ENCODE data around the gene SSU72.
"Not testable (repeated sequence)": the region's sequence is repeated elsewhere in the genome, so short reads cannot be mapped to it uniquely, and the experiment has no call there.

The SSU72 gene

GRCh38 chr1:1609822-1610485 is 35.3 kb upstream of the SSU72 start:
- DNase-seq: no peak

DNA sequence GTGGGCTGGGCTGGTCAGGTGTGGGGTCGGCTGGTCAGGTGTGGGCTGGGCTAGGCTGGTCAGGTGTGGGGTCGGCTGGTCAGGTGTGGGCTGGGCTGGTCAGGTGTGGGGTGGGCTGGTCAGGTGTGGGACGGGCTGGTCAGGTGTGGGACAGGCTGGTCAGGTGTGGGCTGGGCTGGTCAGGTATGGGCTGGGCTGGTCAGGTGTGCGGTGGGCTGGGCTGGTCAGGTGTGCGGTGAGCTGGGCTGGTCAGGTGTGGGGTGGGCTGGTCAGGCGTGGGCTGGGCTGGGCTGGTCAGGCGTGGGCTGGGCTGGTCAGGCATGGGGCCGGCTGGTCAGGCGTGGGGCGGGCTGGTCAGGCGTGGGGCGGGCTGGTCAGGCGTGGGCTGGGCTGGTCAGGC is 31.6 kb upstream of the SSU72 start:
- DNase-seq: no peak

DNA sequence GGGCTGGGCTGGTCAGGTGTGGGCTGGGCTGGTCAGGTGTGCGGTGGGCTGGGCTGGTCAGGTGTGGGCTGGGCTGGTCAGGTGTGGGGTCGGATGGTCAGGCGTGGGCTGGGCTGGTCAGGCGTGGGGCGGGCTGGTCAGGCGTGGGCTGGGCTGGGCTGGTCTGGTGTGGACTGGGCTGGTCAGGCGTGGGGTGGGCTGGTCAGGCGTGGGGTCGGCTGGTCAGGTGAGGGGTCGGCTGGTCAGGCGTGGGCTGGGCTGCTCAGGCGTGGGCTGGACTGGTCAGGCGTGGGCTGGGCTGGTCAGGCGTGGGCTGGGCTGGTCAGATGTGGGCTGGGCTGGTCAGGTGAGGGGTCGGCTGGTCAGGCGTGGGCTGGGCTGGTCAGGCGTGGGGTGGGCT is 31.1 kb upstream of the SSU72 start:
- DNase-seq: no peak

GRCh38 chr1:1605034-1605591 is 30.4 kb upstream of the SSU72 start:
- DNase-seq: no peak

DNA sequence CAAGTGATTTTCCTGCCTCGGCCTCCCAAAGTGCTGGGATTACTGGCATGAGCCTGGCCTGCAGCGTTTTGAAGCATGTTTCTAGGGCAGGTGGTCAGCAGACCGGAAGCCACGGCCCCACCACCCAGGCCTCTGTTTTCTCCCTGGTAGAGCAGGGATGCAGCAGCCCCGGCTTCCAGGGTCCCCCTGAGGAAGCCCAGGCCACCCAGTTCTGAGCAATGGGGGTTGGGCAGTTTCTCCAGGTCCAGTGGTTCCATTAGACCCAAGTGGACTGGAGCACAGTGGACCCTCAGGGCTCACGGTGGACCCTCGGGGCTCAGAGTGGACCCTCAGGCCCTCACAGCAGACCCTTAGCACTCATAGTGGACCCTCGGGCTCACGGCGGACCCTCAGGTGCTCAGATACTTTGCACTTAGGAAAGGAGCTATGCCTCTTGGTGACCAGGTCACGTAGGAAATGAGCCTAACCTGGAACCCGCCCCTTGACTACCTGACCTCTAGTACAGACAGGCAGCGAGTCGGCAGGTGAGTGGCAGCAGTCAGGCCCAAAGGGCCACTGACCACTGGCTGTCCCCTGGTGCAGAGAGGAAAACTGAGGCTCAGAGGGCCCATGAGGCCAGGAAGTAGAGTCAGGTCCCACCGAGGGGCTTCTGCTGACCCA is 29.8 kb upstream of the SSU72 start:
- no peak for DNase-seq

- DNase-seq: no peak
Measured at GRCh38 chr1:1603671-1604373, 29.2 kb upstream of the SSU72 start.

DNA sequence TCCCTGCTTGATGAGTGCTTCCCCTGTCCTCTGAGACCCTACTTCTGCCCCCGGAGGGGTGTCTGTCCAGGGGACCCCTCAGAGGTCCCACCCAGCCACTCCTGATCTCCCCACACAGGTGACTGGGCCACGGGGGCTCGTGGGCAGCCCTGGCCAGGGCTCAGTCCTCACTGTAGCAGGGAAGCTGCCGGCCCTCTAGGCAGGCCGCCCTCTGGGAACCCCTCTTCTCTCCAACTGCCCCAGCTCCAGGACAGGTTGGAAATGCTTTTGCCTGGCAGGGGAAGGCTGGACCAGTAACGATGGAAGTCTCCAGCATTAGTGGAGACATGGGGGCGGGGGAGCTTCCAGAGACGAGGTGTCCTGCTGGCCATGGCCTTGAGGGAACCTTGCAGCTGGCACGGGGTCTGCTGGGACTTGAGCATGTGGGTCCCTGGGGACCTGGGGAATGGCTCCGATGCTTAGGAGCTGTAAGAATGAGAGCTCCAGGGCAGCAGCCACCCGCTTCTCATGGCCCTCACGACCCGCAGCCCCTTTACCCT is 28.4 kb upstream of the SSU72 start:
- DNase-seq: no peak

DNA sequence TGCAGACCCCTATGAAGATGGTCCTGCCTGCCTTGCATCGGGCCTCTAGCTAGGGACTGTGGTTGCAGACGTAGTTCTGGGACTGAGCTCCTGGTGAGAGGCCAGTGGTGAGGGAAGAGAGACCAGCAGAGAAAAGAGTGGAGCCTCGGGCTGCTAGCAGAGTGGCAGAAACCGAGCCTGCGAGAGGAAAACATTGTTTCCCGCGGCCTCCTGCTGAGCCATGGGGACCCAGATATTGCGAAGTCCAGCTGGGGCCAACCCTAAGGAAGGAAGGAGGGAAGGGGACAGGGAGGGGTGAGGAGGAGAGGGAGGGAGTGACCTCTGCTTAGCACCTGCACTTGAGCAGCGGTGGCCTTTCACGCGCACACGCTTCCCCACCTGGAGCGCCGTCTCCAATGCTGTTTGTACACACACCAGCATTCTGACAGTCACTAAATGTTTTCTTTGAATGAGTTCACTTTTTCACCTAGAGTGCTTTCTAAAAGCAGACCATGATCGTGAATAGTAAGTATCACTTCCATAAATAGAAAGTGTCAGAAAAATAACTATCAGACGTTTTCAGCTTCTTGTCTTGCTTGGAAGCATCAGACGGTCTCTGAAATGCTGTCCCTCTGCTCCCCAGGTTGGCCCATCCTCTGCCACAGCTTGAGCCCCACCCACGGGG is 27.8 kb upstream of the SSU72 start:
- no peak for DNase-seq

DNA sequence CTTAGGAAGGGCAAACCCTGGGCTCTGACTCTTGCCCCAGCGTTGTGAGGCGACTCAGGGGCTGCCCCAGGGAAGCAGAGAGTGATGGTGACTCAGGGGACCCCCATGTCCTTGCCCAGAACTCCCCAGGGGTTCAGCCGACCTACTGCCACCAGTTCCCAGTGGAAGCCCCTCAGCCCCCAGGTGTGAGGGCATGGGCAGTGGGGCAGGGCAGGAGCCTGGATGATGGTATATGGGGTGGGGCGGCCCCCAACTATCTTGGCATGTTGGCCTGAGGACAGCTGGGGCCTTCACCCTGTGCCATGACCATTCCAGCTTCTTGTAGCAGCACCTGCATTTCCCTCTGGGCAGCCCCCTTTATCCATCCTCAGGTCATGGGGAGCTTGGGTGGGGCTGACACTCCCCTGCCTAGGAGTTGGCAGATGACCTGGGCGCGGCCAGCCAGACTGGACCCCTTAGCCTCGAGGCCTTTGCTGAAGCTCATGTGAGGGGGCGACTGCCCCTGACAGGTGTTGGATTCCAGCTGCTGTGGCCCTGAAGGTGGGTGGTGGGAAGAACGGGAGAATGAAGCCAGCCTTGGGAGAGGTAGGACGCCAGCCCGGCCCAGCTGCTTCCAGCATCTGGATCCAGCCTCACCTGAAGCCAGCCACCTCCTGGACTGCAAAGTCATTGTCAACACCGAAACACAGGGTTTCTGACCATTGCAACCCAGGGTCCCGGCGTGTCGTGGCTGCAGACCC is 27.1 kb upstream of the SSU72 start:
- DNase-seq: no peak

DNA sequence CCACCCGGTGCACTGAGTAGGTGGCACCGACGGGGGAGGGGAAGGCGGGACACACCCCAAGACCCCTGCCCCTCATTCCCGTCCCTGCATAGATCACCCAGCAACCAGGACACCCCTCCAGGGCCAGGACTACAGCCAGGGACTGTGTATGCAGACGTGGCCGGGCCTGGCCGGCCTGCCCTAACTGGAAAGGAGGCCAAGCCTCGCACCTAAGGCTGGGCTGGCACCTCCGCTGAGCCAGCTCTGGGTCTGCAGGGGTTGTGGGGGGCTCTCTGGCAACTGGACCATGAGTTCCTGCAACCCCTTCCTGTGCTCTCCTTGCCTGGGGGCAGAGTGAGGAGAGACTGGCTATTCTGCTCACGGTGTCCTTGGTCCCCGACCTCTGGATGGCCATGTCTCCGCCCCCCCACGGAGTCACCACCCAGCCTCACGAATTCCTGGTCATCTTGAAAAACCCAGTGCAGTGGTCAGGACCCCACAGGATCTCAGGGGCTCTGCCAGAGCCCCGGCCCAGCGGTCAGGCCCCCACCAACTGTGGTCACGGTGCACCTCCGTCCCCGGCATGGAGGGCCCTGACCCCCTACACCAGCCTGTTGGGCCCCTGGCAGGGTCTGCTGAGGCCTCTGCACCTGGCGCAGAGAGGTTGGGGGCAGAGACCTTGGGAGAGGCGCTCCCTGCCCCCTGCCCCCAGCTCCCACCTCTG is 26.3 kb upstream of the SSU72 start:
- no peak for DNase-seq

GRCh38 chr1:1599935-1600860 is 25.5 kb upstream of the SSU72 start, which contains the start of gene FNDC10:
Gene FNDC10, minus strand, starts transcription at chr1:1600135. Its CDS starts 120 bp downstream, at chr1:1600015.
- no peak for DNase-seq

GRCh38 chr1:1599030-1599934 is 24.6 kb upstream of the SSU72 start:
- no peak for DNase-seq

- no peak for DNase-seq
Measured at GRCh38 chr1:1598720-1599029, 24.0 kb upstream of the SSU72 start.

GRCh38 chr1:1598051-1598719 is 23.5 kb upstream of the SSU72 start:
- no peak for DNase-seq

GRCh38 chr1:1597275-1597930 is 22.7 kb upstream of the SSU72 start:
- DNase-seq: no peak

DNA sequence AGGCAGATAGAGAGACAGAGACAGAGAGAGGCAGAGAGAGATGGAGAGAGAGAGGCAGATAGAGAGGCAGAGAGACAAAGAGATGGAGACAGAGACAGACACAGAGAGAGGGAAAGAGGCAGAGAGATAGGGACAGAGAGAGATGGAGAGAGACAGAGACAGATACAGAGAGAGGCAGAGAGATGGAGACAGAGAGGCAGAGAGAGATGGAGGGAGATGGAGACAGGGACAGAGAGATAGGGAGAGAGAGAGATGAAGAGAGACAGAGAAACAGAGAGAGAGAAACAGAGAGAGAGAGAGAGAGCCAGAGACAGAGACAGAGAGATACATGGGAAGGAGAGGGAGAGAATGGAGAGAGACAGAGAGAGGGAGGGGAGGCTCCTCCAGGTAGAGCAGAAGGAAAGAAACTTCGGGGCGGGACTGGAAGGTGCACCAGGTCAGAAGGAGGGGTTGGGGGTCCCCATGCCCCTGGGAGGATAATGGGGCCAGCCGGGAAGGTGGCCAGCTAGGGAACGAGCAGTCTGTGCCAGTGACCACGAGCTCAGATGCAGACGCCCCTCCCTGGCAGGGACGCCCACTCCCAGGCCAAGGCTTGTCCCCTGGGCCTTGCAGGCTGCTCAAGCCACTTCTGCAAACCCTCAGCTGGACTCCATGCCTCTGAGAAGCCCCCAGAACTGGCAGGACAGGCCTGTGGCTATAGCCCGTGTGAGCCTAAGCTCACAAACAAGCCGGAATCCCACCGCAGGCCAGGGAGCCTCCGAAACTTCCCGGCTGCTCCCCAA is 22.0 kb upstream of the SSU72 start:
- DNase-seq: no peak

DNA sequence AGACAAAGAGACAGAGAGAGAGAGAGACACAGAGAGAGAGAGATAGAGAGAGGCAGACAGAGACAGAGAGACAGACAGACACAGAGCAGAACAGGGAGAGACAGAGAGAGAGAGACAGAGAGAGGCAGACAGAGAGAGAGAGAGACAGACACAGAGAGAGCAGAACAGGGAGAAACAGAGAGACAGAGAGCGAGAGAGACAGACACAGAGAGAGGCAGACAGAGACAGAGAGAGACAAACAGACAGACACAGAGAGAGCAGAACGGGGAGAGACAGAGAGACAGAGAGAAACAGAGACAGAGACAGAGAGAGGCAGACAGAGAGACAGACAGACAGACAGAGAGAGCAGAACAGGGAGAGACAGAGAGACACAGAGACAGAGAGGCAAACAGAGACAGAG is 20.7 kb upstream of the SSU72 start:
- DNase-seq: not testable (repeated sequence)

Data from DMS 273 treated with DMSO at 0.1 percent for 48 hours (cell line).